HG02678 (cell line): Measurements from ENCODE around the gene SMPD2.
A peak's percentile ranks its signal among the peaks of the same experiment; 100 is the strongest.

Source experiments
- ATAC-seq: cut with Tn5 transposase; IDR thresholded peaks from one replicate; pipeline ENCODE4 v1.9.1; 2021; ENCODE audit warnings: mild to moderate bottlenecking, moderate library complexity; ENCODE audit not compliant: unreplicated experiment

The SMPD2 gene

GRCh38 chr6:109440331-109441068 lies at the start of gene SMPD2, which contains the start of gene PPIL6:
TSS of gene SMPD2 (plus strand) at chr6:109440724. CDS start at chr6:109441122, 398 bp downstream.
TSS of gene PPIL6 (minus strand) at chr6:109440628. CDS start at chr6:109440590, 38 bp downstream.
- peak; percentile 94 for ATAC-seq

GRCh38 chr6:109393157-109393885 lies 47.2 kb upstream of the SMPD2 start:
- ATAC-seq: no peak

- ATAC-seq: no peak
Measured at GRCh38 chr6:109393886-109394281, 46.6 kb upstream of the SMPD2 start.

GRCh38 chr6:109396046-109396718 lies 44.3 kb upstream of the SMPD2 start:
- ATAC-seq: no peak

GRCh38 chr6:109397020-109397419 lies 43.5 kb upstream of the SMPD2 start:
- ATAC-seq: no peak

GRCh38 chr6:109406196-109406595 lies 34.3 kb upstream of the SMPD2 start:
- ATAC-seq: no peak

- no peak for ATAC-seq
Measured at GRCh38 chr6:109411034-109411433, 29.5 kb upstream of the SMPD2 start.

GRCh38 chr6:109417646-109418045 lies 22.9 kb upstream of the SMPD2 start:
- ATAC-seq: no peak

- no peak for ATAC-seq
Measured at GRCh38 chr6:109420751-109421150, 19.8 kb upstream of the SMPD2 start.

- no peak for ATAC-seq
Measured at GRCh38 chr6:109421184-109421583, 19.3 kb upstream of the SMPD2 start.

GRCh38 chr6:109424946-109425345 lies 15.6 kb upstream of the SMPD2 start:
- ATAC-seq: no peak

- ATAC-seq: no peak
Measured at GRCh38 chr6:109428889-109429477, 11.5 kb upstream of the SMPD2 start.

- ATAC-seq: no peak
Measured at GRCh38 chr6:109429496-109429895, 11.0 kb upstream of the SMPD2 start.

- no peak for ATAC-seq
Measured at GRCh38 chr6:109434456-109434855, 6.1 kb upstream of the SMPD2 start.

GRCh38 chr6:109436041-109436440 lies 4.5 kb upstream of the SMPD2 start:
- ATAC-seq: no peak

GRCh38 chr6:109441069-109441816 lies 719 bp downstream of the SMPD2 start:
- peak; percentile 16 for ATAC-seq

- no peak for ATAC-seq
Measured at GRCh38 chr6:109442393-109442924, 1.9 kb downstream of the SMPD2 start.

GRCh38 chr6:109443425-109443950 lies 3.0 kb downstream of the SMPD2 start:
- no peak for ATAC-seq

GRCh38 chr6:109445382-109445781 lies 4.9 kb downstream of the SMPD2 start:
- no peak for ATAC-seq

GRCh38 chr6:109446072-109446471 lies 5.5 kb downstream of the SMPD2 start:
- no peak for ATAC-seq
